OCI-M2 (cell line): ENCODE measurements around the gene GABRB2.
"Not testable (repeated sequence)": the region's sequence is repeated elsewhere in the genome, so short reads cannot be mapped to it uniquely, and the experiment has no call there.

Source experiments
- DNase-seq: peaks from one replicate; lab custom pipeline; 2025; ENCODE audit not compliant: unreplicated experiment; lab: John Stamatoyannopoulos, UW

Gene GABRB2

DNA sequence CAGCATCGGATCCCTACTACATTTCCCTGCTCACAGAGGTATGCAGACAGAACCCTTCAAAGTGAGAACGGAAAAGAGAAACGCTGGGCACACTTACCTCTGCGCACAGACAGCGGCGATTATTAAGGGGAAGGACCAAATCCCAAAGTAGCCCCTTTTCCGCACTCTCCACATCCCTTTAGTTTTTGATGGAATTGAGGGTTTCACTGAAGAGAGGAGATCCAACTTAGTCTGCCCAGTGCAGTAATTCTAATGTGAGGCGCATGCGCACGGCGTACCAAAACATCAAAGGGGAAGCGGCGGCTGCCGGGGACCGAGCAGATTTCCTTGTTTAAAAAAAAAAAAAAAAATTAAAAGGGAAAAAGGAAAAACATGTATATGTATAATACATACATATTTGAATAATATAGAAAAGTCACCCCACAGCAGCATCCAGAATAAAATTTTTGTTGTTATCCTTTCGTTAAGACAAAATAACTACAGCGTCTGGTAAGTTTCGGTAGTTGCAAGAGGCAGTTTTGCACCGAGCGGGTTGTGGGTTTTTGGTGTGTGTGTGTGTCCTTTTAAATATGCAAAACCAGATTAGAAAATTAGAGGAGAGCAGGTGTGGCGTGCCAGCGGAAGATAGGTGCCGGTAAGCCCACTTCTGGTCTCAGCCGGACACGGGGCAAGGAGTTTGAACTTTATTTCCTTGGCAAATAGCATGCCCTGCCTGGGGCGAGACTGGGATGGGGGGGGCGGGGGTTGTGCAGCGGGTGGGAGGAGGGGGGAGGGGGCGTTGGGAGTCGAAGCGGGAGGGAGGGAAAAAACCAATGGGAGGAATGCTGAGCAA is at the start of gene GABRB2:
TSS of gene GABRB2 (minus strand) at position 256 of the 832 bp plus-strand sequence. CDS start at position 174, 82 bp downstream.
- no peak for DNase-seq

DNA sequence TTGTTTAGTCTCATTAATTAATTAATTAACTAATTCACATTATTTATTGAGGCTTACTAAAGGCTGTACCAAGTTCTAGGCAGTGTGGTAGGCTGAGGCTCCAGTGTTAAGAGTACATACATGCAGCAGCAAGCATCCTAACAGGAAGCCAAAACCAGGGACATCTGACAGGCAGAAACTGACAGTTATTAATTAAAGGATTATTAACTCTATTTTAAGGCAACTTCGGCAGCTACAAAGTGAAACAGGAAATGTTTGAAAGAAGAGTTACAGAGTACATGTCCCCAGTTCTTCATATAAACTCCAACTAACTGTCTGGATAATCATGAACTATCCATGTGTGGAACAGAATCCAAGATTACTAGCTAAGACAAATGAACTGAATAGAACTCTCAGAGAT is 39.3 kb upstream of the GABRB2 start:
- DNase-seq: no peak

DNA sequence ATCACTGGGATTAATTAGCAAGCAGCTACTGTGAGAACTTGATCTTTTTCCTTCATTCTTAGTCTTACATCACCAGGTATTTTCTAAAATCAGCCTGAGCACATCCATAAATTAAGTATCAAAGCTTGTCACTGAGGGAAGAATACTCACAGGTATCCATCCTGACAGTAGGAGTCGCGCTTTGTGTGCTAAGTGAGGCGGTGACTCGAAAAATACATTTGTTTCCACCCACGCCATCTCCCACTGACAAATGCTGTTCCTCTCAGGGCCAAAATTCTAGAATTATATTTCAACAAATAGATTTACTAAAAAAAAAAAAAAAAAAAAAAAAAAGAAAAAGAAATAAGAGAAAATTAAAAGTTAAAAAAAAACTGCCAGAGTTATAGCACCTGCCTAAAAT is 34.1 kb upstream of the GABRB2 start:
- DNase-seq: no peak

DNA sequence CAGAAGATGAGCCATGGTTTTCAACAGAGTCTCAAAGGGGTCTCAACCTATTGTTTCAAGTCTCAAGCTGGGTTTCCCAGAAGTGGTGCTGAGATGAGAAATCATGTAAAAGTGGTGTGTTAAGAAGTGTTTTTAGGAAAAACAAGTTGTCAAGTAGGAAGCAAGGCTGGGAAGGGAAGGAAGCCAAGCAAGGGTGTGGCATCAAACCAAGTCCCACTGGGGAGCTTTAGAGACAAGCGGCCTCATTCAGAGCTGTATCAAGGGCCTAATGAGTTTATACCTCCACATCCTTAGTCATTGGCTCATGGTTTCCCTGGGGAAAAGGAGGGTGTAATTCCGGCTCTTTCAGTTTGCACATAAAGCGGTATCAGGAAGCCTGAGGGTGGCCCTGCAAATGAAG is 26.4 kb upstream of the GABRB2 start:
- DNase-seq: no peak

DNA sequence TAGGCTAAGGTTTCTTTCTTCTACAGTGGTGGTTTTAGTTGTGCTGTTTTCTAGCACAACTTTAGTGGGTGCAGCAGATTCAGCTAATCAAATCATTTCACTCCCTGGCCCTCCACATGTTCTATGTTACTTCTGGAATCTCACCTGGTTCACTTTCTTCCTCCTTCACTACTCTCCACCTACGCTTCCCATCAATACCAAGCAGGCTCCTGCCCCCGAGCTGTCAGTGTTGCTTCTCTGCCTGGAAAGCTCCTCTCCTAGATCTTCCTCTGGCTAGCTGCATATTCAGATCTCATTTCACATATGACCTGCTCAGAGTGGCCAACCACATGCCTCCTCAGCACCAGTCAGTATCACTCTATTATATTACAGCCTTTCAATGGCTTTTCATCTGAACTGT is 19.6 kb upstream of the GABRB2 start:
- DNase-seq: no peak

DNA sequence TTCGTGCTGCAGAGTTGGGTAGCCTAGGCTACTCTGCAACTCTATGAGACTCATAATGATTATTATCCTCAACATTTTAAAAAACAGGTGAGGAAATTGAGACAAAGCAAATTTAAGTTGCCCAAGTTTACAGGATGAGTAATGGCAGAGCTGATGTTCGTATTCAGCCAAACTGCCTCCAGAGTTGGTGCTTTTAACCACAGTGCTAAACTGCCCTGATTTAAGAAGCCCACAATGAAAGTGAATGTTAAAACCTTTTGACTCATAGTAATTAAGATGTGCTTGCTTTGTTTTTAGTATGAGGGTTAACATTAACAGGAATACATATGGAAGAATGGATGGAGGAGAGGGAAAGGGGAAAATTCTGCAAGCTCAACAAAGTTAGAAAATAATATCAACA is 15.9 kb upstream of the GABRB2 start:
- no peak for DNase-seq

DNA sequence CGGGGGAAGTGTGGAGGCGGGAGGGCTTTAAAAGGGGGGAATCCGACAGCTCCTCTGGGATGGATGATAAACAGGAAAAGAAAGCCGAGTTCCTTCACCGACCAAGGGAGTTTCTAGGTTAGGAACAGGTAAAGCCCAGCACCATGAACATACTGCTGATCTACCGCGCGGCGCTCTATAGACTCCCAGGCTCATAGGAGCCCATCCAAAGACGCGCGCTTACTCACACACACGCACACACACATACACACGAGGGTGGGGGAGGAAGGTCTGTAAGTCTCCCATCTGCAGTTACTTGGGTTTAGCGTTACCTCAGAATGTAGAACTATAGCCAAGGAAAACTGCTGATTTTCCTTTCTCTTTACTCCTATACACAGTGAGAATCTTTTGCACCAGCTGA is 2.6 kb upstream of the GABRB2 start:
- DNase-seq: no peak

DNA sequence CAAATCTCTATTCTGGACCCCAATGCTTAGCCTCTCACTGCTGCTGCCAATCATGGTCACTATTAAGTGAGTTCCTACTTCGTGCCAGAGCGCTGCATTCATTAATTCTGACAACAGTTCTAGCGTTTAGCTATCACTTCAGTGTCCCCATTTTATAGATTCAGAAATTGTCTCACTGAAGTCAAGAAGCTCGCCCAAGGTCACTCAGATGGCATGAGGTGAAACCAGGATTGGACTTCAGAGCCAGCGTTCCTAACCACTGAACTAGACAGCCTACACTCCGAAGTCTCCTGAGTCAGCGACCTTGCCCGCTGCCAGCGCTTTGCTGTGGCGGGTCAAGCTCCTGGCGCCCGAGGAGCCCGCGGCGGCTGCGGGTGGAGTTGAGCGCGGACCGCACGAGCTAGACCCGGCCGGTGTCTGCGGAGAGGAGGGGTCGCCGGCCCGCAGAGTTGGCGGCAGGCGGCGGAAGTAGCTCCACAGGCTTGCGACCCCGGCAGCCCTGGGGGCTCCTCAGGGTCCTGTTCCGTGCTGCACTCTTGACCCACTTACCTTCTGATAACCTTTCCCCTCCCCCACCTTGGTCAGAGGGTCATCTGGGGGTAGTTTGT is 2.1 kb upstream of the GABRB2 start:
- DNase-seq: no peak

DNA sequence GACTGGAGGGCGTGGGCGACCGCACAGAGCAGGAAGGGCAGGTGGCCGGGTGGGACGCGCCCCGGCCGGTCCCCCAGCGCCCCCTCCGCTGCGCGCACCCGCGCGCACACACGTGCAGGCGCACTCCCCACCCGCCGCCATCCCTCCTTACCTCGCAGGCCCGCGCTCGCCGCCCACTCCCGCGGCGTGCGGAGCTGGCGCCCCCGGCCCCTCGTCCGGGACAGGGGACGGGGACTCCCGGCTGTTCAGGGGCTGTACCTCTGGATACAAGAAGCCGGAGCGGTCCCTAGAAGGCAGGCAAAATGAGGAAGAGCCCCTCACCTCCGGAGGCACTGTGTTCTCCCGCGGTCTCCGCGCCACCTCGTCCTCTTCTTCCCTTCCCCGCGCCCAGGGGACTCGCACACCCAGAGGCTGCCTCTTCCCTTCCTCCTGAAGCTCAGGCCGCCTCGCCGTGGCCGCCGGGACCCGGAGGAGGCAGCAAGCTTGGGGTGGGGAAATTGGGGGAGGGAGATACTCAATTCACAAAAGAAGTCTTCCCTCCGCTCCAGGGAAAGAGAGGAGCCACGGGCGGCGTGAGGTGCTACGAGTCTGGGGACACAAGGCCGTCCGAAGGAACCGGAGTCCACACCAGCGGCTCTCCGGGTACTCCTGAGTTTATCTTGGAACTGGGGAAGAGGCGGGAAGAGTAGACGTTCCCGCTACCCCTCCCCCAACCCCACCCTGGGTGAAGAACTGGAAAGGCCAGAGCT is 1.4 kb upstream of the GABRB2 start:
- DNase-seq: no peak

DNA sequence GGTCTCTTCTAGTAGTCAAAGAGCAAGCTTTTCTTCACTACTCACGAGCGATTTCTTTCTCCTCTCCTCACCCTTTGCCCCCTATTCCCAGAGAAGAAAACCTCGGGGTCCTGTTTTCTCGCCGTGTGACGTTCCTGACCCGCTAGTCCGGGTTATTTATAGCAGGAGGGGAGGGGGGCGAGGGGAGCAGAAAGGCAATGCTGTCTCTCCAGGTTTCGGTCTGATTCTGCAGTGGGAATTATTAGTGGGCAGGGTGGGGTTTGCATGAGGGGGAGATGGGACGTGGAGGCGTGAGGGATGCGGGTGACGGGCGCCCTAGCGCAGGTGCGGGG is 847 bp upstream of the GABRB2 start:
- DNase-seq: no peak

DNA sequence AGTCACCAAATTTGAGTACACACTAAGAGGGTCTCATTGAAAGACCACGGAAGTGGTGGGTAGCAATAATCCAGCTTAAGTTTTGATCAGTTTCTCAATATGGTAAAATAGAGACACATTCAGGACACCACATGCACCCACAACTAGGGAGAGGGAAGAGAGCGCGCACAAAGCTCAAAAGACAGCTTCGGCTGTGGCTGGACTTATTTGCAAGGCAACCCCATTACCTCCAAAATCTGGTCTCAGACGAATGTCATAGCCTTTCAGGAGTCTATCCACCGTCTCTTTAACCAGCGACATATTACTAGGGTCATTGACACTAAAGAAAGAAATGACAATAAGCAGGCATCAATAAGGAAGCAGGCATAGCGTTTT is 443 bp downstream of the GABRB2 start:
- DNase-seq: no peak

DNA sequence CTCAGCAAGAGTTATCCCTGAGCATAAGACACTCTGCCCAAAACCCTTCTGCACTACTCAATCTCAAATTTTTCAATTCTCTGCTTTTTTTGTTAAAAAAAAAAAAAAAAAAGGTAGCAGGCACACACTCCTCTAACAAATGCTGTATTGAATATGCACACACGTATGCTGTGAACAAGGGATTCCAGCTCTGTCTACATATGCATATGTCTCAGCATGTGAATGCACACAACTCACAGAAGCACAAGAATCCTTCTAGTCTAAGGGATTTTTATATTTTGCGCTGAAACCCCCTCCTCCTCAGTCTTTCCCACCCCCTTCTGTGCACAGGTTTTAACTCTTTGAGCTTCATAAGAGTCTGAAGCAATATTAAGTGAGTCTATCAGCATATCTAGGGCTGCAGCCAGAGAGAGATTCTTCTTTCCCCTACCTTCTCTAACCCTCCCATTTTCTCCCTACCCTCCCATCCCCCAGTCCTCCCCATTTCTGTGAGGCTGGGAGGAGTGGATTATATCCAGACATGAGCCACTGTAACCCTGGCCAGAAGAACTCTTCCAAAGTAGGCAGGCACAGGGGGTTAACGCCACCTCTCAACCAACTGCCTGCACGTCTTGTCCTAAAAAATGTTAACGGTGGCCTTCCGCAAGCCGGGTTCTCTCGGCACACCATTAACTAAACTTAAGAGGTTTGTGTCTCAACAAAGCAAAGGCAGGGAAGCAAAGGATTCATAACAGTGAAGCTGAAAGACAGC is 1.0 kb downstream of the GABRB2 start:
- no peak for DNase-seq

DNA sequence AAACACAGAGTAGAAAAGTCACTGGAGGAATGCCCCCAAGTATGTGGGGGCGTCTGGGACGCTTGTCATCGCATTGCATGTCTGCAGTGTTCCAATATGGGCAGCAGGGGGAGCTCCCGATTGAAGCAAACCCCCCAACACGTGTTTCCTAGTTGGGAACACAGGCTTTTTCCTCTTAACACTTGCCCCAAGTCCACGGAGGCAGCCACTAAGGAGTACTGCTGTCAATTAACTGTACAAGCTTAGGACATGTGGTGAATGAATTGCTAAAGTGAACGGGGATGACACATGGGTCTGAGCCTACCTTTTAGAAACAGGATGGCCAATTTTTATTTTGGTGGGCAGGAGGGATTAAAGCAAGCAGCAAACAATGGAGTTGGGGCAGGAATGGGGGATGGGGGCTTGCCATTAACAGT is 2.2 kb downstream of the GABRB2 start:
- DNase-seq: no peak

DNA sequence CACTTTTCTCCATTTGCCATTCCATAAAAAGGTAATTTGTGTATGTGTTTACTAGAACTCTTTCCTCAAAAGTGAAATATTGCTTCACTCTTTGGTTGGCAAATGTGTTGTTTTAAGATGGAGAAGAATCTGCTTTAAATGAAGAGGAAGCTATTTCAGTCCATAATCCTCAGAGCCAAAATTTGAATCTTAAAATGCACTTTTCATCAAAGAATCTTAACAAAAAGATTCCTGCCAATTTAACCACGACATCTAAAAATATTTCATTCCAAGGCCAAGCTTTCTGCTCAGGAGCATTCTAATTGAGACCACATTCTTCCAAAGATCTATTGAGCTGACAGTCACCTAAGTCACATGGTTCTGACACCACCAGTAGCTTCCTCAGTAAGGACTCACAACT is 7.5 kb downstream of the GABRB2 start:
- no peak for DNase-seq

DNA sequence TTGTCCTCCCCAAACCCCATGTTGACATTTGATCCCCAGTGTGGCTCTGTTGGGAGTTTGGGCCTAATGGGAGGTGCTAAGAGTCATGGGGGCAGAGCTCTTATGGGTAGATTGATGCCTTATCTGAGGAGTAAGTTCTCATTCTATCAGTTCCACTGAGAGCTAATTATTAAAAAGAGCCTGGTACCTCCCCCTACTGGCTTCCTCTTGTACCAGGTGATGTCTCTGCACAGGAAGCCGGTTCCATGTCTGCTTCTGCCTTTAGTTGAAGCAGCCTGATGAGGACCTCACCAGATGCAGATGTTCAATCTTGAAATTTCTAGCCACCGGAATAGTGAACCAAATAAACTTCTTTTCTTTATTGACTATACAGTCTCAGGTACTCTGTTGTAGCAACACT is 10.8 kb downstream of the GABRB2 start:
- DNase-seq: no peak

DNA sequence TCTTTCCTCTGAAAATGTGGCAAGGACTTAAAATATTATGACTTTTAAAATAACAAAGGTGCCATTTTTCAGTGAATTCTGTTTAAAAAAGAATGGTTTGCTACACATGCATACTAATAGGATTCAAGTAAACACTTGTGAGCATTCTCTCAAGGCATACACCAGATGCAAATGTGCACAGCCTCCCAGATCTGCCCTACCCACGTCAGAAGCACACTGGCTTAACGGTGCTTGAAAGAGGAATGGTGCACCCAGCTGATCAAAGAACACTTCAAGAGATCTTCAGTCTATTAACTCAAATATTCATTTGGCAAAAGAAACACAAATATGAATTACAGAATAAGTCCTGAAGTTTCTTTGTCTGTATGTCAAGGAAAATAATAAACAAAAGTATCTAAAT is 15.8 kb downstream of the GABRB2 start:
- no peak for DNase-seq

DNA sequence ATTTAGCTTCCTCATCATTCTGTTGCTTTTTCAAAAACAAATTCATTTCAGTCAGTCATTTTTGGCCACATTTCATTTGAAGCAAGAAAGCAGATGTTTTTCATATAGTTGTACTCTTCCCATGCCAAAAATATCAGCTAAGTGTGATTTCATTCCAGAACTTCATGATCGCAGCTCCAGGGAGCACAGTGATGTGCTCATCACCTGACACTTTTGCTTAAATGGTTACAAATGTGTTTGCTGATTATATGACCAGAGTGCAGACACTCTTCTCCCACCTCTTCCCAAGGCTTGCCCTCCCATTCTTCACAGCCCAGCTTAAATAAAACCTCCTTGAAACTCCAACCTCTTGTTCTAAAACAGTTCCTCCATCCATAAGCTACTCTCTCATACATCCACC is 32.6 kb downstream of the GABRB2 start:
- DNase-seq: no peak

DNA sequence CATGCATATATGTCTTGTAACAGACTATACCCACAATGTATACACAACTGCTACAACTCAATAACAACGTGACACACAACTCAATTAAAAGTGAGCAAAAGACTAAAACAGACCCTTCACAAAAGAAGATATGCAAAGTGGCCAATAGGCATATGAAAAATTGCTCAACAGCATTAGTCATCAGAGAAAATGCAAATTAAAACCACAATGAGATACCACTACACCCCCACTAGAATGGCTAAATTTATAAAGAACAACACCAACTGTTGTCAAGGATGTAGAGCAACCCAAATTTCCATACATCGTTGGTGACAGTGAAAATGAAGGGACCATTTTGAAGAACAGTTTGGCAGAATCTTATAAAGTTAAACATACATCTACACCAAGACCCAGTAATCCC is 38.9 kb downstream of the GABRB2 start:
- DNase-seq: no peak

DNA sequence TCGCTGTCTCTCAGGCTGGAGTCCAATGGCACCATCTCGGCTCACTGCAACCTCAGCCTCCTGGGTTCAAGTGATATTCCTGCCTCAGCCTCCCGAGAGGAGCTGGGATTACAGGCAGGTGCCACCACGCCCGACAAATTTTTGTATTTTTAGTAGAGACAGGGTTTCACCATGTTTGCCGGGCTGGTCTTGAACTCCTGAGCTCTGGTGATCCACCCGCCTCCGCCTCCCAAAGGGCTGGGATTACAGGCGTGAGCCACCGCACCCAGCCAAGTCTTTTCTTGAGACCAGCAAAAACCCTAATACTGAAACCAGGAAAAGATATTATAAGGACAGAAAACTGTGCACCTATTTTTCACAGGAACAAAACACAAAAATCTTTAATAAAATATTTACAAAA is 41.4 kb downstream of the GABRB2 start:
- DNase-seq: not testable (repeated sequence)

DNA sequence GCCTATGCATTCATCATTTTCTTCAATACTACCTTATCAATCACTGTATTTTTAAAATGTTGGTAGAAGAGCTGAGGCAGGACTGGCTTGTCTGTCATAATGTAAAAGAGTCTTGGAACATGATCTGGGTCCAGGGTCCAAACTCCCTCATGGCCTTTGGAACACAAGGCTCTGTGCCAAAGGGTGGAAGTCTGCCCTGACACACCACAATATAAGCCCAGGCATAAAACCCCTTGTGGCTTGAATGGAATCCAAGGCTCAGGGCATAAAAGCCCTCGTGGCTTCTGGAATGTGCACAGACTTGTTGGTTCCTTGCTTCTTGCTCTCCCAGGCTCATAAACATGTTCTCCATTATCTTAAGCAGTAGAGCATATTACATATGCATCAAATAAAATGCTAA is 48.0 kb downstream of the GABRB2 start:
- no peak for DNase-seq

DNA sequence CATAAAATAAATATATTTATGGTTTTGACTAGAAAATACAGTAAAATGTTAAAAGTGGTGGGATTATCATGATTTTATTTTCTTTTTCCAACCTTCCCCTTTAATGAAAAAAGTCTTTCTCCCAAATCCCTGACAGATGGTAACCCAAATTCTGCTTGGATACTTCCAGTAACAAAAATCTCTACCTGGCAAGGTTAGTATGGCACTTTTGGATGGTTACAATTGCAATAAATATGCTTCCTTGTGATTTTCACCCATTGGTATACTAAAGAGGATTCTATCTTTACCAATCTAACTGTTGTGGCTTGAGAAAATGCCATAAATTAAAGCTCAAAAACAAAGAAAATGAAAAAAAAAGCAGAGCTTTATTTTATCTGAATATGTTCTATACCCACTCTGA is 62.8 kb downstream of the GABRB2 start:
- no peak for DNase-seq

DNA sequence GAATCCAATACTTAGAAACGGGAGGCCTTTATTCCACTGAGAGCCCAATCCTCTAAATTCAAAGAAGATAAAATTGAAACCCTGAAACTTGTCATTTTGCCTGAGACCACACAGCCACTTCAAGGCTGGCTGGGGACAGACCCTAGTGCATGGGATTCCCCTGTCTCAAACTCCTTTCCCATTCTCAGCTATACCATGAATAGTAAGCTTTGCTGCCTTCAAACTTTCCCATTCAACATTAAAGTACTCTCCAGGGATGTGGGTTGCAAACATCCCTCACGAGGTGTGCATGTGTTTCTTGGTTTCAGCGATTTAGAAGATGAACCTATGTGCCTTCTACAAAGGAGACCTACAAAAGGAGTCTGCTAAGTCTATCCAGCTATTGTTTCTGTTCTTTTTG is 64.6 kb downstream of the GABRB2 start:
- DNase-seq: no peak
